PC-9 (cell line): Measurements from ENCODE around the gene KCNA10.

Experiments
- CTCF ChIP-seq: fragments of 200-600 bp; sonication (generic); conservative IDR thresholded peaks from 2 replicates; pipeline ENCODE4 v1.6.1; 2017; ENCODE audit warnings: mixed run types, antibody characterized with exemption, mild to moderate bottlenecking, moderate library complexity
- EZH2 ChIP-seq: fragments of 200-600 bp; sonication (generic); IDR thresholded peaks from 2 replicates; pipeline ENCODE4 v1.8.0; 2017; ENCODE audit warnings: antibody characterized with exemption, low read depth

- no peak for TF ChIP-seq CTCF
- TF ChIP-seq EZH2, result no peak
These were observed 30.9 kb upstream of the KCNA10 start for GRCh38 chr1:110549831-110550230.
